Endothelial cell of coronary artery (primary cell): ENCODE measurements around the gene GPR45. TPM values are rescaled to one million over a fixed set of nuclear protein-coding genes. Genes with fewer than 3 reads are reported as not detected.

Experiments used
- total RNA-seq: library from RNA; depleted of rRNA; stranded (reverse); fragments of >200 nt; gene quantifications from 2 replicates; pipeline ENCODE4 v1.2.3, GENCODE V29; 2014

Gene GPR45
- total RNA-seq: not detected in 2 replicates

GRCh38 chr2:105241443-105241842 is at the start of gene GPR45:
Gene GPR45, plus strand, starts transcription at chr2:105241743. Its CDS starts 116 bp downstream, at chr2:105241859.

Other genes with a start within 250 kb of the GPR45 start
- gene MRPS9, start 203.7 kb upstream of the GPR45 start, total RNA-seq: 27.1 and 32.0 TPM in 2 replicates
- 23.8 and 25.0 TPM in 2 replicates for gene TGFBRAP1, start 88.0 kb downstream of the GPR45 start, total RNA-seq
- 11.8 and 18.1 TPM in 2 replicates for gene C2orf49, start 95.8 kb downstream of the GPR45 start, total RNA-seq
- gene FHL2, start 157.3 kb downstream of the GPR45 start, total RNA-seq: 114 and 133 TPM in 2 replicates